Ishikawa (cell line): Measurements from ENCODE around the gene LPP.

Experiments
- CEBPB ChIP-seq: IDR thresholded peaks from 2 replicates; pipeline ENCODE4 v1.6.1; 2012
- CREB1 ChIP-seq: IDR thresholded peaks from 2 replicates; pipeline ENCODE4 v1.6.1; 2012; ENCODE audit warnings: low read depth
- EGR1 ChIP-seq: IDR thresholded peaks from 2 replicates; pipeline ENCODE4 v1.6.1; 2012
- EP300 ChIP-seq: IDR thresholded peaks from 2 replicates; pipeline ENCODE4 v1.6.1; 2012; ENCODE audit warnings: borderline replicate concordance
- FOXM1 ChIP-seq: IDR thresholded peaks from 2 replicates; pipeline ENCODE4 v1.6.1; 2012; ENCODE audit warnings: low read depth, borderline replicate concordance
- MAX ChIP-seq: IDR thresholded peaks from 2 replicates; pipeline ENCODE4 v1.6.1; 2012
- NFIC ChIP-seq: IDR thresholded peaks from 2 replicates; pipeline ENCODE4 v1.6.1; 2012
- RAD21 ChIP-seq: IDR thresholded peaks from 2 replicates; pipeline ENCODE4 v1.6.1; 2012; ENCODE audit warnings: low read depth
- TAF1 ChIP-seq: IDR thresholded peaks from 2 replicates; pipeline ENCODE4 v1.6.1; 2012; ENCODE audit warnings: low read depth, mild to moderate bottlenecking
- TCF12 ChIP-seq: IDR thresholded peaks from 2 replicates; pipeline ENCODE4 v1.6.1; 2012; ENCODE audit warnings: low read depth
- TEAD4 ChIP-seq: IDR thresholded peaks from 2 replicates; pipeline ENCODE4 v1.6.1; 2012
- YY1 ChIP-seq: IDR thresholded peaks from 2 replicates; pipeline ENCODE4 v1.6.1; 2012; ENCODE audit warnings: low read depth
- ZBTB7A ChIP-seq: IDR thresholded peaks from 2 replicates; pipeline ENCODE4 v1.6.1; 2012; ENCODE audit warnings: low read depth
- TF ChIP-seq, protein P1 (sequence below): IDR thresholded peaks from 2 replicates; pipeline ENCODE4 v1.6.1; 2012
- TF ChIP-seq, protein P2 (sequence below): IDR thresholded peaks from 2 replicates; pipeline ENCODE4 v1.6.1; 2012; ENCODE audit warnings: low read depth, mild to moderate bottlenecking

LPP gene

GRCh38 chr3:188248036-188248561, 94.1 kb downstream of the LPP start:
- TF ChIP-seq TCF12, result no peak
- TF ChIP-seq TAF1, result no peak
- TF ChIP-seq EGR1, result no peak
- TF ChIP-seq RAD21, result no peak
- TF ChIP-seq ZBTB7A, result no peak
- no peak for TF ChIP-seq NFIC
- TF ChIP-seq EP300, result no peak
- TF ChIP-seq TEAD4, result no peak
- no peak for TF ChIP-seq CEBPB
- no peak for TF ChIP-seq CREB1
- TF ChIP-seq FOXM1, result no peak
- no peak for TF ChIP-seq MAX
- TF ChIP-seq YY1, result no peak
- TF ChIP-seq, protein P1, sequence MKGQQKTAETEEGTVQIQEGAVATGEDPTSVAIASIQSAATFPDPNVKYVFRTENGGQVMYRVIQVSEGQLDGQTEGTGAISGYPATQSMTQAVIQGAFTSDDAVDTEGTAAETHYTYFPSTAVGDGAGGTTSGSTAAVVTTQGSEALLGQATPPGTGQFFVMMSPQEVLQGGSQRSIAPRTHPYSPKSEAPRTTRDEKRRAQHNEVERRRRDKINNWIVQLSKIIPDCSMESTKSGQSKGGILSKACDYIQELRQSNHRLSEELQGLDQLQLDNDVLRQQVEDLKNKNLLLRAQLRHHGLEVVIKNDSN, result no peak
- TF ChIP-seq, protein P2, sequence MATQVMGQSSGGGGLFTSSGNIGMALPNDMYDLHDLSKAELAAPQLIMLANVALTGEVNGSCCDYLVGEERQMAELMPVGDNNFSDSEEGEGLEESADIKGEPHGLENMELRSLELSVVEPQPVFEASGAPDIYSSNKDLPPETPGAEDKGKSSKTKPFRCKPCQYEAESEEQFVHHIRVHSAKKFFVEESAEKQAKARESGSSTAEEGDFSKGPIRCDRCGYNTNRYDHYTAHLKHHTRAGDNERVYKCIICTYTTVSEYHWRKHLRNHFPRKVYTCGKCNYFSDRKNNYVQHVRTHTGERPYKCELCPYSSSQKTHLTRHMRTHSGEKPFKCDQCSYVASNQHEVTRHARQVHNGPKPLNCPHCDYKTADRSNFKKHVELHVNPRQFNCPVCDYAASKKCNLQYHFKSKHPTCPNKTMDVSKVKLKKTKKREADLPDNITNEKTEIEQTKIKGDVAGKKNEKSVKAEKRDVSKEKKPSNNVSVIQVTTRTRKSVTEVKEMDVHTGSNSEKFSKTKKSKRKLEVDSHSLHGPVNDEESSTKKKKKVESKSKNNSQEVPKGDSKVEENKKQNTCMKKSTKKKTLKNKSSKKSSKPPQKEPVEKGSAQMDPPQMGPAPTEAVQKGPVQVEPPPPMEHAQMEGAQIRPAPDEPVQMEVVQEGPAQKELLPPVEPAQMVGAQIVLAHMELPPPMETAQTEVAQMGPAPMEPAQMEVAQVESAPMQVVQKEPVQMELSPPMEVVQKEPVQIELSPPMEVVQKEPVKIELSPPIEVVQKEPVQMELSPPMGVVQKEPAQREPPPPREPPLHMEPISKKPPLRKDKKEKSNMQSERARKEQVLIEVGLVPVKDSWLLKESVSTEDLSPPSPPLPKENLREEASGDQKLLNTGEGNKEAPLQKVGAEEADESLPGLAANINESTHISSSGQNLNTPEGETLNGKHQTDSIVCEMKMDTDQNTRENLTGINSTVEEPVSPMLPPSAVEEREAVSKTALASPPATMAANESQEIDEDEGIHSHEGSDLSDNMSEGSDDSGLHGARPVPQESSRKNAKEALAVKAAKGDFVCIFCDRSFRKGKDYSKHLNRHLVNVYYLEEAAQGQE, result no peak

DNA sequence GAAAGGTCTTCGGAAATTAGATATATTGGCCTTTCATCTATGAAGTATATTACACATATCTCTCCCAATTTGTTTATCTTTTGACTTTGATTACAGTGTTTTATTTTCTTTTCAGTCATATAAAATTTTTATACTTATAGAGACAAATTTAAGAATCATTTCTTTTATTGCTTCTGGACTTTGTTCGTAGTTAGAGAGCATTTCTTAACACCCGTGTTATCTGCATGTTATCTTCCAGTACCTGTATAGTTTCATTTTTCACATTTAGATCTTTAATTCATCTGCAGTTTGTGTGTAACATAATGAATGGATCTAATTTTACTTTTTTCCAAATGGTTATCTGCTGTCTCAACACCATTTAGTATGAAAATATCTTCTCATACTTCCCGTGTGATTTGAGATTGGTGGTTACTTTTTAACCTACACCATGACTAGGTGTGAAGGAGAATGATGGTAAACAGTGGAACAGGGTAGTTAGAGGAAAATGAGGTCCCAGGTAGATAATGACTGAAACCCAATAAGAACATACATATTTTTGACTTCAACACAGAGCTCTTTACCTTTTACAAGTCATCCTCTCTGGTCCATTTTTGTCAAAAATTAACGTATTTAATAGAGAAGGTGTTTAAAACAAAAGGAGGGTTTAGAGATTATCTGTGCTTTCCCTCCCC, 99.3 kb downstream of the LPP start:
- TF ChIP-seq FOXM1, result no peak
- no peak for TF ChIP-seq TAF1
- no peak for TF ChIP-seq RAD21

GRCh38 chr3:188253800-188254452, 100.0 kb downstream of the LPP start:
- TF ChIP-seq TEAD4, result no peak
- TF ChIP-seq, protein P1, result no peak
- no peak for TF ChIP-seq CEBPB
- no peak for TF ChIP-seq FOXM1
- TF ChIP-seq YY1, result no peak
- TF ChIP-seq ZBTB7A, result no peak
- no peak for TF ChIP-seq TCF12
- TF ChIP-seq, protein P2, result no peak
- no peak for TF ChIP-seq EP300
- no peak for TF ChIP-seq RAD21
- TF ChIP-seq TAF1, result no peak
- no peak for TF ChIP-seq NFIC
- no peak for TF ChIP-seq EGR1
- no peak for TF ChIP-seq MAX

- TF ChIP-seq, protein P1, result no peak
- TF ChIP-seq EGR1 (no peak), EP300 (no peak), TCF12 (no peak), NFIC (no peak), TAF1 (no peak), CREB1 (no peak), TEAD4 (no peak), RAD21 (no peak), FOXM1 (no peak), ZBTB7A (no peak), YY1 (no peak), CEBPB (no peak), MAX (no peak)
- TF ChIP-seq, protein P2, result no peak
Measured at GRCh38 chr3:188254520-188255070, 100.6 kb downstream of the LPP start.
